ENCODE results near the gene ZNF701. TPM values are rescaled to one million over a fixed set of nuclear protein-coding genes. Genes with fewer than 3 reads are reported as not detected.
A peak's percentile ranks its signal among the peaks of the same experiment; 100 is the strongest.
"Not testable (repeated sequence)": the region's sequence is repeated elsewhere in the genome, so short reads cannot be mapped to it uniquely, and the experiment has no call there.

ZNF701 gene
- total and polyA plus RNA-seq, 2 experiments from 2014 or later: 6.7 TPM

GRCh38 chr19:52527956-52528351 is 42.1 kb upstream of the ZNF701 start:
- Histone ChIP-seq H3F3A (ENCODE audit: insufficient read depth) (no peaks in the 10 kb centered on the region; the same call in 1 of the 2 replicates), H3K4me1 (ENCODE audit: insufficient read depth) (no peaks in the 10 kb centered on the region), H3K9ac (peak overlapping the region; percentile 92), H3K9me2 (ENCODE audit: insufficient read depth) (no peaks in the 10 kb centered on the region), H3K27ac (peak overlapping the region; percentile 79), H3K4me2 (ENCODE audit: unreplicated experiment) (peak overlapping the region; percentile 93), H4K20me1 (ENCODE audit: insufficient read depth) (no peaks in the 10 kb centered on the region), H2AFZ (peak overlapping the region; percentile 91), H3K36me3 (ENCODE audit: low read depth) (no peaks in the 10 kb centered on the region), H3K9me3 (ENCODE audit: low read depth) (no peaks in the 10 kb centered on the region), H3K27me3 (replicated peaks; ENCODE audit: insufficient read depth) (no peaks in the 10 kb centered on the region), H3K79me2 (ENCODE audit: insufficient read depth) (peaks cover 48% of the 10 kb centered on the region), H3K4me3 (peak overlapping the region; percentile 82)
- peak; percentile 56 for DNase-seq
- no peak for TF ChIP-seq EZH2 (IDR thresholded peaks at IDR 0.05; ENCODE audit: insufficient read depth, poor library complexity, severe bottlenecking)
- TF ChIP-seq EZH2phosphoT487 (IDR thresholded peaks at IDR 0.05; ENCODE audit: insufficient read depth, low read depth): no peak
- in situ Hi-C loops (cut with MboI): no loop called here
- 6 to 10% methylated on average over 24 to 25 of the region's 25 CpGs for WGBS, 2 experiments (ENCODE audit: low coverage in 1 of 2, low lambda C conversion rate in 2 of 2, missing lambda C conversion rate in 2 of 2)

GRCh38 chr19:52532480-52532879 is 37.6 kb upstream of the ZNF701 start:
- Histone ChIP-seq H3K4me1 (ENCODE audit: insufficient read depth) (no peaks in the 10 kb centered on the region), H3K4me3 (no peak overlapping the region), H3K27ac (no peak overlapping the region), H3K27me3 (replicated peaks; ENCODE audit: insufficient read depth) (no peaks in the 10 kb centered on the region), H3K4me2 (ENCODE audit: unreplicated experiment) (no peak overlapping the region), H3K9ac (no peak overlapping the region), H3K36me3 (ENCODE audit: low read depth) (no peaks in the 10 kb centered on the region), H3F3A (ENCODE audit: insufficient read depth) (peaks cover 9% of the 10 kb centered on the region), H3K9me3 (ENCODE audit: low read depth) (no peaks in the 10 kb centered on the region), H4K20me1 (ENCODE audit: insufficient read depth) (no peaks in the 10 kb centered on the region), H3K9me2 (ENCODE audit: insufficient read depth) (no peaks in the 10 kb centered on the region), H3K79me2 (ENCODE audit: insufficient read depth) (peaks cover 62% of the 10 kb centered on the region), H2AFZ (no peak overlapping the region)
- in situ Hi-C loops (cut with MboI): no loop called here
- no peak for DNase-seq
- WGBS, 2 experiments (ENCODE audit: low coverage in 1 of 2, low lambda C conversion rate in 2 of 2, missing lambda C conversion rate in 2 of 2): 98 to 99% methylated on average over 2 of the region's 2 CpGs
- TF ChIP-seq EZH2phosphoT487 (IDR thresholded peaks at IDR 0.05; ENCODE audit: insufficient read depth, low read depth) (no peak), EZH2 (IDR thresholded peaks at IDR 0.05; ENCODE audit: insufficient read depth, poor library complexity, severe bottlenecking) (no peak)

- Histone ChIP-seq H3K27me3 (replicated peaks; ENCODE audit: insufficient read depth) (no peaks in the 10 kb centered on the region), H3K36me3 (ENCODE audit: low read depth) (no peaks in the 10 kb centered on the region), H3K9me3 (ENCODE audit: low read depth) (no peaks in the 10 kb centered on the region), H3F3A (ENCODE audit: insufficient read depth) (peaks cover 9% of the 10 kb centered on the region), H3K27ac (no peak overlapping the region), H3K9me2 (ENCODE audit: insufficient read depth) (no peaks in the 10 kb centered on the region), H3K9ac (no peak overlapping the region), H4K20me1 (ENCODE audit: insufficient read depth) (no peaks in the 10 kb centered on the region), H3K4me3 (no peak overlapping the region), H2AFZ (no peak overlapping the region), H3K4me1 (ENCODE audit: insufficient read depth) (no peaks in the 10 kb centered on the region), H3K4me2 (ENCODE audit: unreplicated experiment) (no peak overlapping the region), H3K79me2 (ENCODE audit: insufficient read depth) (peaks cover 52% of the 10 kb centered on the region)
- no peak for DNase-seq
- 82 to 84% methylated on average over 5 of the region's 5 CpGs for WGBS, 2 experiments (ENCODE audit: low coverage in 1 of 2, low lambda C conversion rate in 2 of 2, missing lambda C conversion rate in 2 of 2)
- TF ChIP-seq EZH2 (IDR thresholded peaks at IDR 0.05; ENCODE audit: insufficient read depth, poor library complexity, severe bottlenecking): no peak
- no peak for TF ChIP-seq EZH2phosphoT487 (IDR thresholded peaks at IDR 0.05; ENCODE audit: insufficient read depth, low read depth)
- in situ Hi-C loops (cut with MboI): no loop called here
Observed at GRCh38 chr19:52533901-52534300, 36.2 kb upstream of the ZNF701 start.

GRCh38 chr19:52535385-52535770 is 34.7 kb upstream of the ZNF701 start:
- H3K36me3 ChIP-seq (ENCODE audit: low read depth); H4K20me1 ChIP-seq (ENCODE audit: insufficient read depth); in situ Hi-C loops (cut with MboI); DNase-seq; H3K9me2 ChIP-seq (ENCODE audit: insufficient read depth); H3F3A ChIP-seq (ENCODE audit: insufficient read depth); H3K27me3 ChIP-seq (replicated peaks; ENCODE audit: insufficient read depth); H3K9me3 ChIP-seq (ENCODE audit: low read depth); H3K4me1 ChIP-seq (ENCODE audit: insufficient read depth): not testable (repeated sequence)
- peak overlapping the region; percentile 98 for H3K4me2 ChIP-seq (ENCODE audit: unreplicated experiment)
- H2AFZ ChIP-seq: peak overlapping the region; percentile 81
- 2% methylated on average over 12 to 15 of the region's 15 CpGs for WGBS, 2 experiments (ENCODE audit: low coverage in 1 of 2, low lambda C conversion rate in 2 of 2, missing lambda C conversion rate in 2 of 2)
- peak overlapping the region; percentile 68 for H3K9ac ChIP-seq
- H3K4me3 ChIP-seq: peak overlapping the region; percentile 76
- H3K27ac ChIP-seq: peak overlapping the region; percentile 38
- H3K79me2 ChIP-seq (ENCODE audit: insufficient read depth): peaks cover 49% of the 10 kb centered on the region
